Renal pelvis (tissue), 4 donors: ENCODE results near the gene EIF5A. TPM values are rescaled to one million over a fixed set of nuclear protein-coding genes. Genes with fewer than 3 reads are reported as not detected.

Experiments used
- DNase-seq: peaks from one replicate; pipeline ENCODE4 v3.0.0-alpha.2; 2013
- polyA plus RNA-seq, 3 donors: library from polyadenylated mRNA; unstranded; fragments of 120-200 nt; gene quantifications; one replicate each; pipeline ENCODE4 v1.2.1, GENCODE V29; 2013; ENCODE audit not compliant: insufficient read length in 3 of 3

The EIF5A gene
- polyA plus RNA-seq, 3 donors: 289 to 360 (median 348) TPM

DNA sequence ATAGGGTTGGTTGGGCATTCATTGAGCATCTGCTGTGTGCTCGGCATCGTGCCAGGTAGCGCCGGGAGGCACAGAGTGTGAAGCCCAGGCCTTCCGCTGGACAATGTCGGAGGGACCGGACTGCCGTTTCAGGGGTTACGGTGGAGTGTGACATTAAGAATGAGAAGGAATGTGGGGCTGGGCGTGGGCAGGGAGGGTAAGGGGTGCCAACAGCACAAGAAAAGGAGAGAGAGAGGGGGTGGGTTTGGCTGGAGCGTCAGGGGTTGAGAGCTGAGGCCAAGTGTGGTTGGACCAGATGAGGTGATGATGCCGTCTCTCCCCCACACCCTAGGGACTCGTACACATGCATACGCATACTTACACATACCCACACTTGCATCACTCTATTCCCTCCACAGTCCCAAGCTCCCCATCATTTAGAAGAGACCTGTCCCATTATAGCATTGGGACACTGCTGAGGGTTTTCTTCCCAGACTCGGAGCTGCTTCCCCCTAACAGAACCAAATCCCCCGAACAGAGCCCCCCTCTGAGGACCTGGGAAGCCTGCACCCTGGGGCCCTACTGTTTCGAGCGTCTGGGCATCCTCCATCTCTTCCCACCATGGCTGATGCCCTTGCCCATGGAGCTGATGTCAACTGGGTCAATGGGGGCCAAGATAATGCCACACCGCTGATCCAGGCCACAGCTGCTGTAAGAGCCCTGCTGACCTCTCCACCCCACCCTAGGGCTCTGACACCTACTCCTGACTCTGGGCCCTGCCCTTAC, 41.2 kb downstream of the EIF5A start:
- DNase-seq: no peak

DNA sequence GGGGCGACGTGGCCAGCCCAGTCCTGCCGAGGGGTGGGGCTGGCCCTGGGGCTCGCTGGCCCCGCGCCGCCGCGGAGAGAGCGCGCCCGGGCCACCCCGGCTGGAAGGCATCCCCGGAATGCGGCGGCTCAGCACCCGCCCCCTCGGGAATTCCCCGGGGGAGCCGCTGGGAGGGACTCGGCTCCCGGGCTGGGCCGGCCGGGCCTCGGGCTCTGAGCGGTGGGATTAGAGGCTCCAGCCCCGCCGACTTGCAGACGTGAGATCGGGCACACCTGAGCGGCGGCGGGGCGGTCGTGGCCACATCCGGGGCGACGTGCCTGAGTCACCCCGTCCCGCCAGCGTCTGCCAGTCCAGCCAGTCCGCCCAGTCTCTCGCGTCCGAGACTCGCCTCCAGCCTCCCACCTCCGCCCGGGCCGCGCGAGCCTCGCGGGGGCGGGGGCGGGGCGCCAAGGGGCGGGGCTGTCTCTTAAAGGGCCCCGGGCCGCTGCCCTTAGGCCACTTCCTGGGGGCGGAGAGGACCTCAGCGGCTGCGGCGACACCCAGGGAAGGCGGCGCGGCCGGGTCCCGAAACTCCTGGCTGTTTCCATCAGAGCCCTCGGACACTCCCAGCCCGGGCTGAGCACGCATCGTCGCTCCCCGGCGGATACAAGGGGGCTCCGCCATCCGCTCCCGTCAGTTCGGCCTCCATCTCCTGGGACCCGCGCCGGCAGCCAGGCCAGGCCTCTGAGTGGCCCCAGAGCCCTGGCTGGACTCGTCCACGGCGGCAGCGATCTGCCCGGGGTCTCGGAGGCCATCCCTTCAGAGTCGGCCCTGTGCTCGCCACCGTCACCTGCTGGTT, 44.5 kb downstream of the EIF5A start, which contains the start of gene KCTD11:
KCTD11 (plus strand) TSS at position 498 of the 838 bp plus-strand sequence.
- peak; percentile 86 for DNase-seq

DNA sequence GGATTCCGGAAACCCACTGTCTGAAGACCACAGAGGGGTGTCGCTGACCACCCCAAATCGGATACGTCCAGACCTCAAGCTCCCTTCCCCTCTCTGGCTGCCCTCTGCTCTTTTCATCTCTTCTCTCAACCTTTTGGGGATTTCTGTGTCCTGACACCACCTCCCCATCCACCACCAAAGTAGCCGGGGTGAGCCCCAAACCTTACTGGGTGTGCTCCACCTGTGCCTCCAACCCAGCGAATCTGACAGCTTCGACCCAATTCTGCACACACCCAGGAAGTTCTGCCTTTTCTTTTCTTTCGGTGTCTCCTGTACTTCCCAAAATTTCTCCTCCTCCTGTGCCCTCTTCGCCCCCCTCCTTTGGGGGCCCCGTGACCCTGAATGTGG, 45.1 kb downstream of the EIF5A start:
- no peak for DNase-seq

DNA sequence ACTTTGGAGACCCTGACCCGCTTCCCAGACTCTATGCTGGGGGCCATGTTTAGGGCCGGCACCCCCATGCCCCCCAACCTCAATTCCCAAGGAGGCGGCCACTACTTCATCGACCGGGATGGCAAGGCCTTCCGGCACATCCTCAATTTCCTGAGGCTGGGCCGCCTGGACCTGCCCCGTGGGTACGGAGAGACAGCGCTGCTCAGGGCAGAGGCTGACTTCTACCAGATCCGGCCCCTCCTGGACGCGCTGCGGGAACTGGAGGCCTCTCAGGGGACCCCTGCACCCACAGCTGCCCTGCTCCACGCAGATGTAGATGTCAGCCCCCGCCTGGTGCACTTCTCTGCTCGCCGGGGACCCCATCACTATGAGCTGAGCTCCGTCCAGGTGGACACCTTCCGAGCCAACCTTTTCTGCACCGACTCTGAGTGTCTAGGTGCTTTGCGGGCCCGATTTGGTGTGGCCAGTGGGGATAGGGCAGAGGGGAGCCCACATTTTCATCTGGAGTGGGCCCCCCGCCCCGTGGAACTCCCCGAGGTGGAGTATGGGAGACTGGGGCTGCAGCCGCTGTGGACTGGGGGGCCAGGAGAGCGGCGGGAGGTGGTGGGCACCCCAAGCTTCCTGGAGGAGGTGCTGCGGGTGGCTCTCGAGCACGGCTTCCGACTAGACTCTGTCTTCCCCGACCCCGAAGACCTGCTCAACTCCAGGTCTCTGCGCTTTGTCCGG, 45.6 kb downstream of the EIF5A start:
- no peak for DNase-seq

DNA sequence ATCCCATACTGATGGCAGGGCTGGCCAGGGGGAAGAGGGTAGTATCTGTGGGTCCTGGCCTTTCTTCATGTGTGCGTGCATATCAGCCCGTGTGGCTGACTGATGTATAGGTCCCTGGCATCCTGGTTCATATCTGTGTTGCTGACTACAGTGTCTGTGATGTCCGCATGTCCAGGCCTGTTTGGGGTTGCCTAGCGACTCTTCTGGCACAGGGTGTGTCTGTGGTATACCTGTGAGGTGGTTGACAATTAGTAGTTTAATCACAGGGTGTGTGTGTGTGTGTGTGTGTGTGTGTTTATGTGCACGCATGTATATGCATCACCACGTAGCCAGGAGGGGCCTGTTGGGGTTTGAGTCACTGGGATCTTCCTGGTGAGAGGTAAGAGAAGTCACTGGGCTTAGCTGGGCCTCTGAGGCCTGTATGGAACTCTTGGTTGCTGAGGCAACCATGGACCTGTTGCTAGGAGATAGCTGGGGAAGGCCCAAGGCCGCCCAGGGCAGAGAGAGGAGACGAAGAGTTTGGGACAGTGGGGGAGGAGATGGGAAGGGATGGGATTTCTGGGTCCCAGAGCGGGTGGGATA, 46.9 kb downstream of the EIF5A start:
- DNase-seq: no peak

DNA sequence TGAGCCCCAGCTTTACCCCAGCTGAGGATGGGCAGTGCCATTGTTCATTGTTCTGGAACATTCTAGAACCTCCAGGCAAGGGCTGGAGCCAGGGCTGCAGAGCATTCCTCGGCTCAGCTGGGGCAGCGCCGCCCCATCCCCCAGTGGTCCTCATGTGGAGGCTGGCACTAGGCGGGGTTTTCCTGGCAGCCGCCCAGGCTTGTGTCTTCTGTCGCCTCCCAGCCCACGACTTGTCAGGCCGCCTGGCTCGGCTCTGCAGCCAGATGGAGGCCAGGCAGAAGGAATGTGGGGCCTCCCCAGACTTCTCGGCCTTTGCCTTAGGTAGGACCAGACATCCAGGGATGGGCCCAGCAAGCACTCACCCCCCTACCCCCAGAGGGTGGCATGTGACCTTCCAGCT, 47.6 kb downstream of the EIF5A start, which contains the start of gene TMEM95:
TMEM95 (plus strand) TSS at position 104 of the 400 bp plus-strand sequence; CDS start at position 153, 49 bp downstream.
- DNase-seq: no peak

DNA sequence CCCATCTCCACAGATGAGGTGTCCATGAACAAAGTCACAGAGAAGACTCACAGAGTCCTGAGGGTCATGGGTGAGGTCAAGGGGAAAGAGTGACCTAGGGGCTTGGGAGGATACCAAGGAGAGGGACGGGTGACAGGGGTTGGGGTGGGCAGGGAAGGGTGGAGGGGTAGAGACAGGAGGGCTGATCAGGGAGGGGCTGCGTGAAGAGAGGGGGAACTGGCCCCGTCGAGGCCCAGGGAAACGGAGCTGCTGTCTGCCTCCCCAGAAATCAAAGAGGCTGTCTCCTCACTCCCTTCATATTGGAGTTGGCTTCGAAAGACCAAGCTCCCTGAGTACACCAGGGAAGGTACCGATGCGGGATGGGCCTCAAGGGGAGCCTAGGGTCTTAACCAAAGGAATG, 48.1 kb downstream of the EIF5A start:
- DNase-seq: no peak

DNA sequence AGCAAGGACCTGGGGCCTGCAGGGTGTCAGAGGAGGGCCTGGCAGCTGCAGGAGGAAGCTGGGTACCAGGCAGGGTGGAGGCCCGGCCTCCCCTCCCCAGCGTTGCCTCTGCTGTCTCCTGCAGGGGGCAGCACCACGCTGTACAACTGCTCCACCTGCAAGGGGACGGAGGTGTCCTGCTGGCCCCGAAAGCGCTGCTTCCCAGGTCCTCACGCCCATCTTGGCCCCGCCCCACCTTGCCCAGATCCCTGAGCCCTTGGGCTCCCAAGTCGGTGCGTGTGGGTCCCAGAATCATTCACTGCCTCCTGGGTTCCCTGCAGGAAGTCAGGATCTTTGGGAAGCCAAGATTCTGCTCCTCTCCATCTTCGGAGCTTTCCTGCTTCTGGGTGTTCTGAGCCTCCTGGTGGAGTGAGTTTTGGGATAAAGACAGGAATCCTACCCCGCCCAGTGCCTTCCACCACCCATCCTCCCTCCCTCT, 48.7 kb downstream of the EIF5A start:
- peak; percentile 71 for DNase-seq

DNA sequence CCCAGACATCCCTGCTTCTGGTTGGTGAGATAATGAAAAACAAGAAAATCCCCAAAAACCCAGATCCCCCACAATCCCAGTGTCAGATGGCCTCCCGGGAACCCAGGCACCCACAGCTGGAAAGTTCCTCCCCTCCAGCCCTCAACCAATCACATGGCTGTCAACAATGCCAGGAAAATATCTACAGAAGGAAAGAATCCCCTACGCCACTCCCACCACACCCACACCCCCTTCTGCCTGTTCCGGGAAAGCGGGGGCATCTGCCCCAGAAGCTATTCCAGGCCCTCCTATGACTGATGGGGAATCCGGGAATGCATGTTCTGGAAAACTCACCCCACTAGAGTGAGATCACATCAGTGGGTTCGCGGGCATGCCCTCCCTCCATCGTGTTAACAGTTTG, 49.3 kb downstream of the EIF5A start:
- DNase-seq: no peak

DNA sequence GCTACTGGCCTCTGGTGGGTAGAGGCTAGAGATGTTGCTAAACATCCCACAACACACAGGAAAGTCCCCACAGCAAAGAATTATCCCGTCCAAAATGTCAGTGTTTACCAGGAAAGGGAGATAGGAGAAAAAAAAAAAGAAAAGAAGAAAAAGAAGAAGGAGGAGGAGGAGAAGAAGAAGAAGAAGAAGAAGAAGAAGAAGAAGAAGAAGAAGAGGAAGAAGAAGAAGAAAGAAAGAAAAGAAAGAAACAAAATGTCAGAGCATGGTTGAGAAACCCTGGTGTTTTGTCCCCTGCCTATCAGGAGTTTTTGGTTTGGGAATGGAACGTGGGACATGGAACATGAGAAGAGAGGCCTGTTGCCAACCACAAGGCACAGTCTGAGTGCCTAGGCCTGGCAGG, 50.0 kb downstream of the EIF5A start:
- DNase-seq: no peak

DNA sequence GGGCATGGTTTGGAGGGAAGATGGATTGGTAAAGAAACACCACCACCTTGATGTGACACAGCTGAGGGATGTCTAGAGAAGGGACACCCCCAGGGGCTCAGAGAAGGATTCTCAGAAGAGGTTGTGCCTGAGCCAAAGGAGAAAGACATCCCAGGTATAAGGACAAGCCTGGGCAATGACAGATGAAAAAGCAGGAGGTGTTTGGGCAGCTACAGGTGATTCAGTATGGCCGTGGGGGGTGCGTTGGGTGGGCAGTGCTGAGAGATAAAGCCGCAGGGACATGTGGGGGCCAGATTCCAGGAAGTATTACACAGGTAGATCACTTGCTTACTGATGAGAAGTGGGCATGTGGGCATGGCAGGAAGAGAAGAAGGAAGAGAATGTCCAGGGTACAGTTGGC, 54.5 kb downstream of the EIF5A start:
- DNase-seq: no peak

Other genes starting within 250 kb of the EIF5A start
- 1 to 10 TPM in 2 of 3 donors, under 1 TPM in 1; 0.86 to 1.3 (median 1.1) TPM for gene CLEC10A, start 227.4 kb upstream of the EIF5A start, polyA plus RNA-seq
- gene ASGR2, start 192.8 kb upstream of the EIF5A start, polyA plus RNA-seq: 1 to 10 TPM in 2 of 3 donors, under 1 TPM in 1; 0.92 to 2.5 (median 1.3) TPM
- gene ASGR1, start 128.3 kb upstream of the EIF5A start, polyA plus RNA-seq: 10 to 100 TPM in 1 of 3 donors, 1 to 10 TPM in 2; 8.1 to 10.6 (median 8.6) TPM
- gene DLG4, start 87.8 kb upstream of the EIF5A start, polyA plus RNA-seq: 10 to 100 TPM; 32.1 to 39.7 (median 35.3) TPM
- gene ACADVL, start 87.7 kb upstream of the EIF5A start, polyA plus RNA-seq: 100 to 1,000 TPM; 488 to 565 (median 530) TPM
- gene DVL2, start 73.1 kb upstream of the EIF5A start, polyA plus RNA-seq: 10 to 100 TPM; 62.4 to 66.1 (median 64.6) TPM
- gene PHF23, start 68.2 kb upstream of the EIF5A start, polyA plus RNA-seq: 10 to 100 TPM; 59.0 to 72.3 (median 64.3) TPM
- gene GABARAP, start 65.2 kb upstream of the EIF5A start, polyA plus RNA-seq: 100 to 1,000 TPM; 456 to 505 (median 482) TPM
- gene CTDNEP1, start 55.9 kb upstream of the EIF5A start, polyA plus RNA-seq: 100 to 1,000 TPM; 145 to 149 (median 146) TPM
- gene ELP5, start 55.4 kb upstream of the EIF5A start, polyA plus RNA-seq: 10 to 100 TPM; 53.8 to 63.4 (median 57.1) TPM
- 10 to 100 TPM; 45.0 to 67.5 (median 58.4) TPM for gene CLDN7, start 45.1 kb upstream of the EIF5A start, polyA plus RNA-seq
- 1 to 10 TPM; 1.8 to 3.7 (median 2.5) TPM for gene SLC2A4, start 25.9 kb upstream of the EIF5A start, polyA plus RNA-seq
- gene YBX2, start 13.0 kb upstream of the EIF5A start, polyA plus RNA-seq: 1 to 10 TPM; 4.0 to 4.7 (median 4.2) TPM
- 100 to 1,000 TPM in 1 of 3 donors, 10 to 100 TPM in 2; 96.6 to 102 (median 97.8) TPM for gene GPS2, start 7.7 kb downstream of the EIF5A start, polyA plus RNA-seq
- gene NEURL4, start 21.7 kb downstream of the EIF5A start, polyA plus RNA-seq: 10 to 100 TPM; 32.4 to 37.7 (median 35.8) TPM
- 10 to 100 TPM in 1 of 3 donors, 1 to 10 TPM in 2; 7.0 to 10.2 (median 9.8) TPM for gene ACAP1, start 28.9 kb downstream of the EIF5A start, polyA plus RNA-seq
- gene KCTD11, start 44.5 kb downstream of the EIF5A start, polyA plus RNA-seq: 10 to 100 TPM; 11.8 to 14.5 (median 13.1) TPM
- gene TMEM95, start 47.5 kb downstream of the EIF5A start, polyA plus RNA-seq: not detected
- 1 to 10 TPM; 5.7 to 7.9 (median 6.1) TPM for gene TNK1, start 73.5 kb downstream of the EIF5A start, polyA plus RNA-seq
- gene PLSCR3, start 86.9 kb downstream of the EIF5A start, polyA plus RNA-seq: 10 to 100 TPM; 37.4 to 45.5 (median 41.1) TPM
- gene TMEM256, start 96.5 kb downstream of the EIF5A start, polyA plus RNA-seq: 100 to 1,000 TPM in 1 of 3 donors, 10 to 100 TPM in 2; 83.2 to 104 (median 93.7) TPM
- gene NLGN2, start 100.2 kb downstream of the EIF5A start, polyA plus RNA-seq: 10 to 100 TPM; 27.6 to 31.3 (median 29.4) TPM
- not detected for gene SPEM1, start 112.7 kb downstream of the EIF5A start, polyA plus RNA-seq
- gene SPEM2, start 118.0 kb downstream of the EIF5A start, polyA plus RNA-seq: not detected
- gene SPEM3, start 121.2 kb downstream of the EIF5A start, polyA plus RNA-seq: not detected
- 1 to 10 TPM; 4.4 to 5.5 (median 5.1) TPM for gene TMEM102, start 127.8 kb downstream of the EIF5A start, polyA plus RNA-seq
- 1 to 10 TPM; 5.9 to 6.7 (median 6.0) TPM for gene FGF11, start 131.9 kb downstream of the EIF5A start, polyA plus RNA-seq
- gene CHRNB1, start 137.4 kb downstream of the EIF5A start, polyA plus RNA-seq: 10 to 100 TPM in 2 of 3 donors, 1 to 10 TPM in 1; 9.0 to 12.1 (median 10.7) TPM
- 10 to 100 TPM; 40.8 to 49.5 (median 47.1) TPM for gene ZBTB4, start 172.0 kb downstream of the EIF5A start, polyA plus RNA-seq
- gene SLC35G6, start 173.8 kb downstream of the EIF5A start, polyA plus RNA-seq: under 1 TPM; 0.20 to 0.67 (median 0.52) TPM
- gene POLR2A, start 176.7 kb downstream of the EIF5A start, polyA plus RNA-seq: 100 to 1,000 TPM; 142 to 149 (median 143) TPM
- 10 to 100 TPM; 25.7 to 30.1 (median 28.2) TPM for gene TNFSF12, start 241.4 kb downstream of the EIF5A start, polyA plus RNA-seq